GM23338 (cell line): ENCODE data around the gene SLC22A17. TPM values are rescaled to one million over a fixed set of nuclear protein-coding genes. Genes with fewer than 3 reads are reported as not detected.

Experiments
- ATAC-seq: fragments of 200-7000 bp; cut with Tn5 transposase; 3 replicates; pipeline ENCODE4 v1.9.1; 2020
- DNase-seq: peaks from one replicate; pipeline ENCODE4 v3.0.0-alpha.2; 2015; ENCODE audit warnings: low spot score
- H2AFZ ChIP-seq: fragments of 200-600 bp; sonication (generic); 2 replicates; pipeline ENCODE4 v1.8.0; 2016; ENCODE audit warnings: antibody characterized with exemption, mild to moderate bottlenecking, moderate library complexity
- H3F3A ChIP-seq: fragments of 200-600 bp; sonication (generic); replicated peaks from 2 replicates; pipeline ENCODE4 v1.8.0; 2017; ENCODE audit warnings: antibody characterized with exemption, mixed run types, low read depth
- H3K27ac ChIP-seq: fragments of 200-600 bp; sonication (generic); 2 replicates; pipeline ENCODE4 v1.6.1; 2016; ENCODE audit warnings: low read depth
- H3K27me3 ChIP-seq: fragments of 200-600 bp; sonication (generic); 2 replicates; pipeline ENCODE4 v1.8.0; 2016; ENCODE audit warnings: mild to moderate bottlenecking, mixed run types, moderate library complexity; ENCODE audit not compliant: insufficient read depth
- H3K36me3 ChIP-seq: fragments of 200-600 bp; sonication (generic); 2 replicates; pipeline ENCODE4 v1.8.0; 2016; ENCODE audit warnings: mild to moderate bottlenecking; ENCODE audit not compliant: insufficient read depth
- H3K4me1 ChIP-seq: fragments of 200-600 bp; sonication (generic); 2 replicates; pipeline ENCODE4 v1.8.0; 2016; ENCODE audit warnings: mild to moderate bottlenecking, moderate library complexity; ENCODE audit not compliant: insufficient read depth
- H3K4me2 ChIP-seq: fragments of 200-600 bp; sonication (generic); 2 replicates; pipeline ENCODE4 v1.7.1; 2017; ENCODE audit warnings: mixed run types
- H3K4me3 ChIP-seq: fragments of 200-600 bp; sonication (generic); 2 replicates; pipeline ENCODE4 v1.6.1; 2016; ENCODE audit warnings: mixed run types
- H3K79me2 ChIP-seq: fragments of 200-600 bp; sonication (generic); replicated peaks from 2 replicates; pipeline ENCODE4 v1.8.0; 2017; ENCODE audit warnings: mild to moderate bottlenecking; ENCODE audit not compliant: insufficient read depth
- H3K9me2 ChIP-seq: fragments of 200-600 bp; sonication (generic); 2 replicates; pipeline ENCODE4 v1.8.0; 2017; ENCODE audit not compliant: insufficient read depth
- H4K20me1 ChIP-seq: fragments of 200-600 bp; sonication (generic); replicated peaks from 2 replicates; pipeline ENCODE4 v1.8.0; 2017; ENCODE audit warnings: mild to moderate bottlenecking; ENCODE audit not compliant: insufficient read depth
- H3K27ac Mint-ChIP-seq: 2 replicates; pipeline ENCODE4 v1.8.0; 2020; ENCODE audit warnings: inconsistent platforms, mild to moderate bottlenecking, moderate library complexity, mixed read lengths
- H3K27me3 Mint-ChIP-seq: 3 replicates; pipeline ENCODE4 v1.8.0; 2022; ENCODE audit warnings: low read depth, mild to moderate bottlenecking, moderate library complexity, mixed read lengths, inconsistent platforms; ENCODE audit not compliant: insufficient read depth, poor library complexity
- H3K36me3 Mint-ChIP-seq: 3 replicates; pipeline ENCODE4 v1.8.0; 2021; ENCODE audit warnings: low read depth, mild to moderate bottlenecking, inconsistent platforms, moderate library complexity, mixed read lengths
- H3K4me1 Mint-ChIP-seq: 3 replicates; pipeline ENCODE4 v1.8.0; 2020; ENCODE audit warnings: mild to moderate bottlenecking, inconsistent platforms, mixed read lengths
- H3K4me3 Mint-ChIP-seq: 3 replicates; pipeline ENCODE4 v1.8.0; 2021; ENCODE audit warnings: moderate library complexity, mild to moderate bottlenecking, inconsistent platforms, mixed read lengths
- H3K9me3 Mint-ChIP-seq: 3 replicates; pipeline ENCODE4 v1.8.0; 2020; ENCODE audit warnings: moderate library complexity, mild to moderate bottlenecking, inconsistent platforms, mixed read lengths
- CREB1 ChIP-seq: fragments of 250-450 bp; sonication (Bioruptor Pico); IDR thresholded peaks from 2 replicates; pipeline ENCODE4 v1.5.0; 2020; ENCODE audit warnings: low read depth, mild to moderate bottlenecking, moderate library complexity
- CTCF ChIP-seq, 2 experiments: fragments of 200-600 bp in 1 of 2; sonication (generic) in 1 of 2; conservative IDR thresholded peaks; 2 replicates each; pipeline versions ENCODE4 v1.5.1 to v1.6.1; 2016 to 2017; ENCODE audit warnings: antibody characterized with exemption in 2 of 2, low read depth in 2 of 2, mild to moderate bottlenecking in 2 of 2, moderate library complexity in 1 of 2
- ETS1 ChIP-seq: IDR thresholded peaks from 2 replicates; pipeline ENCODE4 v1.6.1; 2016; ENCODE audit warnings: antibody characterized with exemption
- EZH2 ChIP-seq: fragments of 200-600 bp; sonication (generic); IDR thresholded peaks from one replicate; pipeline ENCODE4 v1.8.0; 2017; ENCODE audit warnings: antibody characterized with exemption, mild to moderate bottlenecking, low read depth; ENCODE audit not compliant: unreplicated experiment
- EZH2phosphoT487 ChIP-seq: fragments of 200-600 bp; sonication (generic); IDR thresholded peaks from one replicate; pipeline ENCODE4 v1.8.1; 2018; ENCODE audit warnings: antibody characterized with exemption; ENCODE audit not compliant: unreplicated experiment
- JUNB ChIP-seq: IDR thresholded peaks from one replicate; pipeline ENCODE4 v1.6.1; 2016; ENCODE audit warnings: antibody characterized with exemption; ENCODE audit not compliant: unreplicated experiment
- POLR2AphosphoS5 ChIP-seq: IDR thresholded peaks from 2 replicates; pipeline ENCODE4 v1.6.1; 2016; ENCODE audit warnings: antibody characterized with exemption, low read depth
- REST ChIP-seq: IDR thresholded peaks from one replicate; pipeline ENCODE4 v1.6.1; 2018; ENCODE audit warnings: antibody characterized with exemption; ENCODE audit not compliant: unreplicated experiment
- STAT1 ChIP-seq: IDR thresholded peaks from one replicate; pipeline ENCODE4 v1.6.1; 2016; ENCODE audit warnings: antibody characterized with exemption; ENCODE audit not compliant: unreplicated experiment
- polyA plus RNA-seq: library from polyadenylated mRNA; unstranded; fragments of >200 nt; fragmentation: Nextera tagmentation; extraction: Ambion mirVana; gene quantifications from 2 replicates; pipeline ENCODE4 v1.2.1, GENCODE V29; 2016
- total RNA-seq: library from RNA; depleted of rRNA; stranded (reverse); fragments of >200 nt; shearing (Covaris generic); gene quantifications from 2 replicates; pipeline ENCODE4 v1.2.3, GENCODE V29; 2014

Gene SLC22A17
- total and polyA plus RNA-seq, 2 experiments from 2014 or later: 28.6 to 56.6 TPM

- Histone ChIP-seq H3K4me3 (no peak overlapping the region), H3K4me1 (peaks cover 15% of the 10 kb centered on the region), H3K9me2 (no peaks in the 10 kb centered on the region), H2AFZ (no peak overlapping the region), H3K36me3 (no peaks in the 10 kb centered on the region), H3F3A (peaks cover 6% of the 10 kb centered on the region; the same call in 1 of the 2 replicates), H3K27me3 (peaks cover 15% of the 10 kb centered on the region), H3K27ac (no peak overlapping the region), H4K20me1 (peaks cover 5% of the 10 kb centered on the region; the same call in 1 of the 2 replicates), H3K4me2 (no peak overlapping the region), H3K79me2 (no peaks in the 10 kb centered on the region)
- Mint-ChIP-seq H3K4me3 (no peak overlapping the region), H3K9me3 (no peaks in the 10 kb centered on the region; the same call in 2 of the 3 replicates), H3K4me1 (peaks cover 17% of the 10 kb centered on the region), H3K27ac (no peak overlapping the region; the same call in 1 of the 2 replicates), H3K27me3 (peaks cover 6% of the 10 kb centered on the region), H3K36me3 (peaks cover 9% of the 10 kb centered on the region)
- DNase-seq (no peak), ATAC-seq (no peak)
- no peak for TF ChIP-seq ETS1
- no peak for TF ChIP-seq REST
- no peak for TF ChIP-seq EZH2phosphoT487
- TF ChIP-seq JUNB: no peak
- TF ChIP-seq EZH2: no peak
- TF ChIP-seq CTCF (conservative IDR thresholded peaks at IDR 0.05; ENCODE audit: low read depth in 2 of 2): no peak
- no peak for TF ChIP-seq CREB1 (CRISPR knock-in tag)
- no peak for TF ChIP-seq POLR2AphosphoS5
- no peak for TF ChIP-seq STAT1
These were observed 5.0 kb downstream of the SLC22A17 start for GRCh38 chr14:23347406-23348296.
